GM19324 (cell line): Measurements from ENCODE around the gene MBD6.
A peak's percentile ranks its signal among the peaks of the same experiment; 100 is the strongest.
"Not testable (repeated sequence)": the region's sequence is repeated elsewhere in the genome, so short reads cannot be mapped to it uniquely, and the experiment has no call there.

Source experiments
- ATAC-seq: cut with Tn5 transposase; IDR thresholded peaks from one replicate; pipeline ENCODE4 v1.9.1; 2021; ENCODE audit warnings: mild to moderate bottlenecking, moderate library complexity; ENCODE audit not compliant: unreplicated experiment, low FRiP score

Gene MBD6

GRCh38 chr12:57513677-57514076 is 8.9 kb upstream of the MBD6 start:
- not testable (repeated sequence) for ATAC-seq

GRCh38 chr12:57514246-57514645 is 8.4 kb upstream of the MBD6 start:
- not testable (repeated sequence) for ATAC-seq

DNA sequence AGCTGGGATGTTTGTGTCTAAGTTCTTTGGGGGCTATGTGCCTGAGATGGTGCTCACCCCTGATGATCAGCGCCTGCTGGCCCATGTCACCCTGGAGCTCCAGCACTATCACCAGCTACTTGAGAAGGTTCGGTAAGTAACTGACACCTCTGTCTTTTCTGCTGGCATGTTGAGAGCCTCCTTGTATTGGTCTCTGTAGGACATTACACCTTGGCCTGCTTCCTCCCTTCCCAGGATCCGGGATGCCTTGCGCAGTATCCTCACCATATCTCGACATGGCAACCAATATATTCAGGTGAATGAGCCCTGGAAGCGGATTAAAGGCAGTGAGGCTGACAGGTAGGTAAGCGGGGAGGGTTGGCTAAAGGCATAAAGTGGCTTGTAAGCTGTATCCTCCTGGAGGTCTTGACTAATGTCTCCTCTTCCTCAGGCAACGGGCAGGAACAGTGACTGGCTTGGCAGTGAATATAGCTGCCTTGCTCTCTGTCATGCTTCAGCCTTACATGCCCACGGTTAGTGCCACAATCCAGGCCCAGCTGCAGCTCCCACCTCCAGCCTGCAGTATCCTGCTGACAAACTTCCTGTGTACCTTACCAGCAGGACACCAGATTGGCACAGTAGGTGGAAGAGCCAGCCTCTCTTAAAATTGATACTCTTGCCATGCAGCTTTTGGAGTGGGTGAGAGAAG is 7.8 kb upstream of the MBD6 start:
- ATAC-seq: no peak

DNA sequence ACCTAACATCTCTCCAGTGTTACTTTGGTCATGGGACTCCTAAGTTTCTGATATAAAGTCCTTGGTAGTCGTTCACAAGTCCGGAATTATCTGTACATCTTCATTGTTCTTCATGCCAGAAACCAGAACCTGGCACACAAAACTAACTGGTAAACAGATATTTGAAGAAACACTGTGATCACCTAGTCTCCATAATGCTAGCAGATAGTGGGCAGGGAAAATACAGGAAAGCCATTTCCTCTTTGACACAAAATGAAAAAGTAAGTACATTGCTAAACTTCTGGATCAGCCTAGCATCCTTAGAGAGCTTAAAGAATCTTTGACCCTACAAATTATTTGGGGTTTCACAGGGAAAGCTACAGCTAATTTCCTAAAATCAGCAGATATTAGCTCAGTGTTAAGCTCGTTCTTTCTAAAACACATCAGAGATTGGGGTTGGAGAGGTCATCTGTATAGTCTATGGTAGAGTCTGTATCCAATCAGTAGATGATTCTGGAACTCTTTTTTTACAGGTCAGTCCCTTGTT is 7.2 kb upstream of the MBD6 start:
- ATAC-seq: no peak

DNA sequence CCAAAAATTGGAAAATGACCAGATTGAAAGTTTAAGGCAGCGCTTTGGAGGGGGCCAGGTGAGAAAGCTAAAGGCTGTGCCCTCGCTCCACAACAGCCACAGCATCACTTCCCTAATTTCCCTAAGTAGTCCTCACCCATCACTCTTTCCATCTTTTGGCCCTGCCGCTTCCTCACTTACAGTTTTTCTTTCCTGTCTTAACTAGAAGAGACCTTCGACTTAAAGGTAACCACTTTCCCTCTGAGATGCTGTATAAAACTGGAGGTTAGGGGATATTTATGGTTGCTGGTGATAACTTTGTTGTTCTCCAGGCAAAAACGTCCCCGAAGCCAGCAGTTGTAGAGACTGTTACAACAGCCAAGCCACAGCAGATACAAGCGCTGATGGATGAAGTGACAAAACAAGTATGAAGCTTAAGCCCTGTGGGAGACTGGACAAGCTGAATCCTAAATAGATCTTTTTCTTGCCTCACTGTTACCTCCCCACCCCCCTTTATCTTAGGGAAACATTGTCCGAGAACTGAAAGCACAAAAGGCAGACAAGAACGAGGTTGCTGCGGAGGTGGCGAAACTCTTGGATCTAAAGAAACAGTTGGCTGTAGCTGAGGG is 6.6 kb upstream of the MBD6 start:
- no peak for ATAC-seq

DNA sequence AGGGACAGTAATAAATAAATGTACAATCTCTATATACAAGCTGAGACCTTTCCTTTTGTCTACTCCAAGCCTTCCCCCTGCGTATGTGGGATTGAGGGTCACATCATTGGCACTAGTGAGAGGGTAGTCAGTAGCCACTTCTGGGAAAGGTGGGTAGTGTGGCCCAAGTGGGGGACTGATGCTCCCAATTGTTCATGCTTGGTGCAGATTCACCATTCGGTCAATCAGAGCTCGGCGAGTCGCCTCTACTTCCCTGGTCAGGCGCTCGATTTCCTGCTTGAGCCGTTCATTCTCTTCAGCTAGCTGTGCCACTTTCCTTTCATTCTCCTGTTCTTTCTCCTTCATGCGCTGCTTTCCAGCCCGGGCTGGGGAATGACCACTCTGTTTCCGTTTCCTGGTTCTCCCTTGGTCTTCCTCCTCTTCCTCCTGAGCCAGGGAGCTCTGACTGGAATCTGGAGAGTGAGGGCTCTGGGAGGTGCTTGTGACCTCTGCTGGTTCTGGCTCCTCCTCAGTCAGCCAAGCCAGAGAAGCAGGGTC is 5.9 kb upstream of the MBD6 start:
- ATAC-seq: no peak

GRCh38 chr12:57517187-57517586 is 5.4 kb upstream of the MBD6 start:
- ATAC-seq: no peak

- ATAC-seq: not testable (repeated sequence)
These were observed 4.9 kb upstream of the MBD6 start for GRCh38 chr12:57517718-57518117.

- no peak for ATAC-seq
These were observed 4.3 kb upstream of the MBD6 start for GRCh38 chr12:57518176-57518919.

DNA sequence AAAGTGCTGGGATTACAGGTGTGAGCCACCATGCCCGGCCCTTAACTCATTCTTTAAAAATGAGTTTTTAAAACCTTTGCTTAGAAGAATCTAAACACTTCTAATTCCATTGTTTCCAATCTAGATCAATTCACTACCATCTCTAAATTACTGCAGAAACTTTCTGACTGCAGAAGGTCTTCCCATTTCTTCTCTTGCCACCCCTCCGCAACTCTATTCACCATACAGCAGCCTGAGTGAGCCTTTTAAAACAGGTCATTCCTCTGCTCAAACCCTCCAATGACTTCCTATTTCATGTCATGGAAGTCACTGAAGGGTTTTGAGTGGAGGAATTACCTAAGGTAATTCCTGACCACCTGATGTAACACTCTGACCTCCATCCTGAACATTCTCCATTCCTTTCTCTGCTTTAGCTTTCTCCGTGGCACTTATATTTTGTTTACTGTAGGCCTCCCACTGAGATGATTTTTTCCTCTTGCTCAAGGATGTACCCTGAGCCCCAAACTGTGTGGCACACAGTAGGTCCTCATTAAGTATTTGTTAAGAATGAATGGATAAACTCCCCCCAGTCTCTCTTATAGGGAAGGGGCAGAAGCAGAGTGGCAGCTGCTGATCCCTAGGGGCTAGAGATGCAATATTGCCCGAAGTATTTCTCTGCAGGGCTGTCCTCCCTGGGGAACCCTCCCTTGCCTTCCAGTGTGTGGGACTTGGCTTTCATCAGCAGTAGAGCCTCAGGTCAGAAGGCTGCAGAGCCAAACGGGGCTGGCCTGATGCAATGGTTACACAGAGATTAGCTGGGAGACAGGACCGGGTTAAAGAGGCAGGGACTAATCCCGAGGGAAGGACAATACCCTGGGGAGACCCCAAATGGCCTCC is 3.5 kb upstream of the MBD6 start:
- ATAC-seq: no peak

- ATAC-seq: no peak
These were observed 2.9 kb upstream of the MBD6 start for GRCh38 chr12:57519796-57520052.

DNA sequence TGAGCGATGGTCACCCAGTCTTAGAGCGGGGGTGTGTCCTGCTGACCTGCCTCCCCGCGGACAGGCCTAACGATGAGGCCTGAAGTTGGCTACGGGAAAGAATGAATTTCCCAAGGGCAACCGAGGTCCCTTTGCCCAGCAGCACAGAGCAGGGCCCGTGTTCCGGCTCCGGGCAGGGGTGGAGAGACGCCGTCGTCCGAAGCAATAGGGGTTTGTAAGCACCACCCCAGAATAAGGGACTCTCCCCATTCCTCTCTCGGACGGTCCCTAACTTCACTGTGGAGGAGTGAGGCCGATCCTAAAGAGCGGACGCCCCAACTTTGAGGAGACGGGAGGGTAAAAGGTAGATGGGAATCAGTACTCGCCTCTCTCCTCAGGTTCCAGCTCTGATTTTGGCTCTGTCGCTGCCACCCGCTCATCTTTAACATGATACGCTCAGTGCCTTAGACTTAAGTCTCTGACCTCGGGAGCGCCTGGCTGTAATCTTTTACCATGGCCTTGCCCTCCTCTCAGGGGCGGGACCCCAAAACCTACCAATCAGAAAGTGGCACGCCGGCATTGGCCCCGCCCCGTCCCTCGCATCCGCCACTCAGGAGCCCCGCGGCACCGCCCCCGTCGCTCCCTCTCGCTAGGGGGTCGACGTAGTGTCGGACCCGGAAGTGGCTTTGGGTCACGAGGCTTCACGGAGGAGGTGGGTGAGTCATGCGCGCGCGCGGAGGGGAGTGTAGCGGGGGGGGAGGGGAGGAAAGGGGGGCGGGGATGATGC is 2.4 kb upstream of the MBD6 start, which contains the start of gene DDIT3:
Gene DDIT3 (minus strand): TSS at position 462 of the 766 bp plus-strand sequence. CDS start 3,108 bp downstream, outside the sequence.
- ATAC-seq: peak; percentile 73

DNA sequence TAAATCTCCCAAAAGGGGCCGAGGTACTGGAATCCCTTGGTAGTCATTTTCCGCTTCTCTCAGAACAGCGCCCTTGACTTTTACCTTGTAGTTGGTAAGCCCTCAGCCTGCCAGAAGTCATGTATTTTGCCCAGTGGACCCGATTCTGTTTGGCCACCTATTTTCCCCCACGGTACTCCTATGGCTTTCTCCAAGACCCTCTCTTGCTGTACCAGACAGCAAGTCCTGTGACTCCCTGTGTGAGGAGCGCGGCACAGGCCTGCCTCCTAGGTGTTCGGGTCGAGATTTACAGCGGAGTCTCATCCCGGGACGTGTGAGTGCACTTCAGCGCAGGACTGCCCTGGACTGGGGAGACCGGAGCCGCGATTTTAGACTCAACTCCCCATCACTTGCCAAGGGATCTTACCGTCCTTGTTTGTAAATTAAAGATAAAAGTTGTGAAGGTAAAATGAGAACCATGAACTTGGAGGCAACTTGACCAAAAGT is 1.1 kb upstream of the MBD6 start:
- no peak for ATAC-seq

- no peak for ATAC-seq
These were observed 472 bp downstream of the MBD6 start for GRCh38 chr12:57522887-57523705.

DNA sequence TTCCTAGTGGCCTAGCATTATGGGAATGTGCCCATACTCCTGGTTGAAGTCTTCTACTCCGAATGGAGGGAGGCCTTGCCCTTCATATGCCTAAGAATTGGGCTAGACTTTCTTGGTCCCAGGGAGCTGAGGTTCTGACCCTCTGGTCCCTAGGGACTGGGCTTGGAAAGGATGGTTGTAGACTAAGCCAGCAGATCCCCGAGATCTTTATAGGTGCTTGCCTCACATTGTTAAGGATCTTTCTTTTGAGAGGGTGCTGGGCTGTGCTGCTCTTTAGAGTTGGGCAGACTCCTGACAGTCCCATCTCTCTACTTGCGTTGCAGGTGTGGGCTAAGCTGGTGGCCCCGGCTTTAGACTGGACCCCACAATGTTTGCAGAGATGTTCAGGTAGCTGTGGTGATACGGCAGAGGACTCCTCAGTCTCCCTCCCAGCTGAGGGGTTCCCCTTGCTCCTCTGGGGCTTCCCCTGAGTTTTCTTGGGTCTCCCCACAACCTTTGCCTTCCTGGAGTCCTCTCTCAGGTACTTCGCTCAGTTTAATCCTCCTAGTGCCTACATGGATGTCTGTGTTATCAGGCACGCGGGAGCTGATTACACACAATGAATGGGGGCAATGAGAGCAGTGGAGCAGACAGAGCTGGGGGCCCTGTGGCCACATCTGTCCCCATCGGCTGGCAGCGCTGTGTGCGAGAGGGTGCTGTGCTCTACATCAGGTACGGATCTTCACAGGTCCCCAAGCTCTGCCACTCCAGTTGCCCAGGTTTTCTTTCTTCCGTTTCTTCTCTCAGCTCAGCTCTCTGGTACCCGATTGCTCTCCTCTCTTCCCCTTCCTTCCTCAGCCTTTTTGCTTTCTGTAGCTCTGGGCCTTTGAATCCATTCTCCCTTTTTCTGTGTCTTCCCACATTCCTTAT is 1.3 kb downstream of the MBD6 start:
- no peak for ATAC-seq

DNA sequence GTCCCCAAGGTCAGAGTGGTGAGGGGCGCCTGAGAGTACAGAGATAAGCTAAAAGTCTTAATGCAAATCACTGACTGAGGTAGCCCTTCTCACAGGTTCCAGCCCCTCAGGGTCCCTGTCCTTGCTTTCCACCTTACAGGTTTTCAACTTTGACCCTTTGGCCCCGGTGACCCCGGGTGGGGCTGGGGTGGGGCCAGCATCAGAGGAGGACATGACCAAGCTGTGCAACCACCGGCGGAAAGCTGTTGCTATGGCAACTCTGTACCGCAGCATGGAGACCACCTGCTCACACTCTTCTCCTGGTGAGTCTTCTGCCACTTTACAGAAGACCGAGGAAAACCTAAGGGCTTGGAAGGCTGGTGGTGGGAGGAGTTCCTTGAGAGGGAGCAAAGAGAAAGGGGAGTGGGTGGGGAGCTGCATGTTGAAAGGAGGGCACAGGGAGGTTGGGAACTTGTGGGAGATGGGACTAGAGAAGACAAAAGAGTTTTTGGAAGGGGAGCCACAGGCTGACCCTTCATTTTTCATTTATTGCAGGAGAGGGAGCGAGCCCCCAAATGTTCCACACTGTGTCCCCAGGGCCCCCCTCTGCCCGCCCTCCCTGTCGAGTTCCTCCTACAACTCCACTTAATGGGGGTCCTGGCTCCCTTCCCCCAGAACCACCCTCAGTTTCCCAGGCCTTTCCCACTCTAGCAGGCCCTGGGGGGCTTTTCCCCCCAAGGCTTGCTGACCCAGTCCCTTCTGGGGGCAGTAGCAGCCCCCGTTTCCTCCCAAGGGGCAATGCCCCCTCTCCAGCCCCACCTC is 2.4 kb downstream of the MBD6 start:
- ATAC-seq: no peak
